ENCODE results near the gene TNS4. TPM values are rescaled to one million over a fixed set of nuclear protein-coding genes. Genes with fewer than 3 reads are reported as not detected.

The TNS4 gene
- total RNA-seq, 4 donors from 2014 or later, result 1.8 to 2.1 TPM; not detected in 2

GRCh38 chr17:40470932-40471828, 30.2 kb downstream of the TNS4 start:
- DNase-seq (ENCODE audit: low spot score), result no peak
- TF ChIP-seq, protein P1, sequence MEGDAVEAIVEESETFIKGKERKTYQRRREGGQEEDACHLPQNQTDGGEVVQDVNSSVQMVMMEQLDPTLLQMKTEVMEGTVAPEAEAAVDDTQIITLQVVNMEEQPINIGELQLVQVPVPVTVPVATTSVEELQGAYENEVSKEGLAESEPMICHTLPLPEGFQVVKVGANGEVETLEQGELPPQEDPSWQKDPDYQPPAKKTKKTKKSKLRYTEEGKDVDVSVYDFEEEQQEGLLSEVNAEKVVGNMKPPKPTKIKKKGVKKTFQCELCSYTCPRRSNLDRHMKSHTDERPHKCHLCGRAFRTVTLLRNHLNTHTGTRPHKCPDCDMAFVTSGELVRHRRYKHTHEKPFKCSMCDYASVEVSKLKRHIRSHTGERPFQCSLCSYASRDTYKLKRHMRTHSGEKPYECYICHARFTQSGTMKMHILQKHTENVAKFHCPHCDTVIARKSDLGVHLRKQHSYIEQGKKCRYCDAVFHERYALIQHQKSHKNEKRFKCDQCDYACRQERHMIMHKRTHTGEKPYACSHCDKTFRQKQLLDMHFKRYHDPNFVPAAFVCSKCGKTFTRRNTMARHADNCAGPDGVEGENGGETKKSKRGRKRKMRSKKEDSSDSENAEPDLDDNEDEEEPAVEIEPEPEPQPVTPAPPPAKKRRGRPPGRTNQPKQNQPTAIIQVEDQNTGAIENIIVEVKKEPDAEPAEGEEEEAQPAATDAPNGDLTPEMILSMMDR (IDR thresholded peaks at IDR 0.05), result no peak
- peak; percentile 27 for ATAC-seq (ENCODE audit: low FRiP score)

- ATAC-seq (ENCODE audit: low FRiP score) (no peak), DNase-seq (ENCODE audit: low spot score) (no peak)
- TF ChIP-seq, protein P1 (IDR thresholded peaks at IDR 0.05), result no peak
Observed at GRCh38 chr17:40469805-40470675, 31.4 kb downstream of the TNS4 start.

- no peak for ATAC-seq (ENCODE audit: low FRiP score)
Observed at GRCh38 chr17:40468560-40468959, 32.9 kb downstream of the TNS4 start.

DNA sequence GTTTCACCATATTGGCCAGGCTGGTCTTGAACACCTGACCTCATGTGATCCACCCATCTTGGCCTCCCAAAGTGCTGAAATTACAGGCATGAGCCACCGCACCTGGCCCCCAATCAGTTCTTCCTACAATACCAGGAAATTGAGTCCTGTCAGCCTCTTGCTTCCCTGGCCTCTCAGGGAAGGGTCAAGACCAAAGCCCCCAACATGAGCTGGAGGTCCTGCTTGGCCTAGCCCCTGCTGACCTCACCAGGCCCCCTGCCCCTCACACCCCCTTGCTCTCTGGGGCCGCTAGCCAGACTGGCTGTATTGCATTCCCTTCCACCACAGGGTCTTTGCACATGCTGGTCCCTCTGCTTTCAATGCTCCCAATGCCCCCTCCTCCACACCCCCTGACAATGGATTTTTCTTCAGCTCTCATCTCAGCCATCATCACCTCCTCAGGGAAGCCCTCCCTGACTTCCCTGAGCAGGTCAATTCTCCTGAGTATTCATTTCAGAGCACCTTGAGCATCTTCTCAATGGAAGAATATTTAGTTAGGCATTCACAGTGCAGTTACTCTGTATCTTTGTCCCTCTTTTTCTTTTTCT, 34.0 kb downstream of the TNS4 start:
- TF ChIP-seq, protein P1 (IDR thresholded peaks at IDR 0.05), result no peak
- DNase-seq (ENCODE audit: low spot score) (no peak), ATAC-seq (ENCODE audit: low FRiP score) (no peak)

More at GRCh38 chr17:40468560-40468959, 32.9 kb downstream of the TNS4 start:
- DNase-seq (ENCODE audit: low spot score), result no peak
- TF ChIP-seq, protein P1 (IDR thresholded peaks at IDR 0.05), result no peak

DNA sequence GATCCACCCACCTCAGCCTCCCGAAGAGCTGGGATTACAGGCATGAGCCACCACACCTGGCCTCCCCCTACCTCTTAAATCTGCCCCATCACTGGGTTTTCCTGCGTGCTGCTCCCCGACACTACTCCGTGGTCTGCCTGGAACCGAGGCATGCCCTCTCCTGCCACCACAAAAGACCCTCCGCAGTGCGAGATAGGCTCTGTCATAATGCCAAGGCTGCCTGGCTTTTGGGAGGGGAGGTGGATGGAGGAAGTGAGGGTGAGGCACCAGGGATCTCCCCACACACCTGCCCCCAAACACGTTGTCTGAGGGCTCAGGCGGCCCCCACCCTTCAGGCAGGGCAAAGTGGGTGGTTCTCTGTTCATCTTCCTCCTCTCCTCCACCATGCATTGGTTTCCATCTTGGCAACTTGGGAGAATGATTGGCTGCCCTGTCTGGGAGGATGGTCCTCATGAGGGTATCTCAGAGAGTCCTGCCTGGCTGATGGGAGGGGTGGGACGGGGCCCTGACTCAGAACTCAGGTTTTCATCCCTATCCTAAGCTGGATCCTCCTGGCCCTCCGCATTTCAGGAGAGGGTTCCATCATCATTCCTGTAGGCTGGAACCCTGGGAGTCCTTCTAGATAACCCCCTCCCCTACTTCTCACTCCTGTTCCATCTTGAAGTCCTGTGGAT, 35.0 kb downstream of the TNS4 start:
- DNase-seq (ENCODE audit: low spot score), result no peak
- TF ChIP-seq, protein P1 (IDR thresholded peaks at IDR 0.05), result no peak
- ATAC-seq (ENCODE audit: low FRiP score), result no peak

DNA sequence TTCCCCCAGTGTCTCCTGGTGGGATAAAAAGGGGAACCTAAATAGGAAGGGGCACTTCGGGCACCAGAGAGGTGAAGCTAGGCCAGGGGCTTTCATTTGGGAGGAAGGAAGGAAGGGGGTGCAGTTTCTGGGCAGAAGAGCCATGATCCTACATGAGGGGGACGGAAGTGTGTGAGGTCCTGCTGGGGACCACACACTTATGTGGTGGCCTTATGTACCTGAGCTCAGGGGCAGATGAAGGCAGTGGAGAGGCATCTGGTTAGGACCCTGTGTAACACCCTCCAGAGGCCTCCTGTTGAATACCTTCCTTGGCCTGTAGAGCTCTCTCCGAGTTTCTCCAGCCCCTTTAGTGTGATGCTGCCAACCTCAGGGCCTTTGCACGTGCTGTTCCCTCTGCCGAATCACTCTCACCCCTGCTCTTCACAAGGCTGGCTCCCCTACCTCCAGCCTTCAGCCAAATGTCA, 37.0 kb downstream of the TNS4 start:
- DNase-seq (ENCODE audit: low spot score) (no peak), ATAC-seq (ENCODE audit: low FRiP score) (no peak)
- TF ChIP-seq, protein P1 (IDR thresholded peaks at IDR 0.05), result no peak

All from omental fat pad (tissue), 4 donors.